Parathyroid adenoma (tissue), 2 donors: ENCODE results near the gene SMCO4.
"Not testable (repeated sequence)": the region's sequence is repeated elsewhere in the genome, so short reads cannot be mapped to it uniquely, and the experiment has no call there.

Experiments used
- H2AFZ ChIP-seq: fragments of 300-600 bp; sonication (generic); one replicate; pipeline ENCODE4 v1.7.0; 2017; ENCODE audit warnings: antibody characterized with exemption, mild to moderate bottlenecking
- H3K27ac ChIP-seq: fragments of 300-600 bp; sonication (generic); one replicate; pipeline ENCODE4 v1.7.0; 2017
- H3K27me3 ChIP-seq: fragments of 300-600 bp; sonication (generic); one replicate; pipeline ENCODE4 v1.7.0; 2017; ENCODE audit warnings: low read length; ENCODE audit not compliant: control insufficient read depth, insufficient read depth
- H3K36me3 ChIP-seq: fragments of 300-600 bp; sonication (generic); one replicate; pipeline ENCODE4 v1.7.0; 2017; ENCODE audit warnings: low read length; ENCODE audit not compliant: control insufficient read depth, insufficient read depth
- H3K4me1 ChIP-seq: fragments of 300-600 bp; sonication (generic); one replicate; pipeline ENCODE4 v1.7.0; 2017; ENCODE audit warnings: control low read depth
- H3K4me2 ChIP-seq: fragments of 300-600 bp; sonication (generic); one replicate; pipeline ENCODE4 v1.7.0; 2017; ENCODE audit warnings: low read length
- H3K4me3 ChIP-seq: fragments of 300-600 bp; sonication (generic); one replicate; pipeline ENCODE4 v1.7.0; 2017; ENCODE audit warnings: low read depth, low read length
- H3K79me2 ChIP-seq: fragments of 300-600 bp; sonication (generic); one replicate; pipeline ENCODE4 v1.7.0; 2017; ENCODE audit warnings: control low read depth
- H3K9ac ChIP-seq: fragments of 300-600 bp; sonication (generic); one replicate; pipeline ENCODE4 v1.7.0; 2017; ENCODE audit warnings: mild to moderate bottlenecking
- H3K9me3 ChIP-seq: fragments of 300-600 bp; sonication (generic); one replicate; pipeline ENCODE4 v1.7.0; 2017; ENCODE audit warnings: low read length; ENCODE audit not compliant: control insufficient read depth
- CTCF ChIP-seq: fragments of 300-600 bp; sonication (generic); IDR thresholded peaks from one replicate; pipeline ENCODE4 v1.7.0; 2017; ENCODE audit warnings: antibody characterized with exemption, mild to moderate bottlenecking
- donor health status: primary hyperparathyroidism.

SMCO4 gene

GRCh38 chr11:93537049-93537448, 6.1 kb downstream of the SMCO4 start:
- Histone ChIP-seq H3K79me2 (no peaks in the 10 kb centered on the region), H3K36me3 (no peaks in the 10 kb centered on the region), H3K9ac (no peak overlapping the region), H3K4me2 (no peak overlapping the region), H3K4me1 (peaks cover under 1% of the 10 kb centered on the region), H2AFZ (no peak overlapping the region), H3K27me3 (no peaks in the 10 kb centered on the region), H3K27ac (no peak overlapping the region), H3K9me3 (no peaks in the 10 kb centered on the region), H3K4me3 (no peak overlapping the region)
- no peak for TF ChIP-seq CTCF

DNA sequence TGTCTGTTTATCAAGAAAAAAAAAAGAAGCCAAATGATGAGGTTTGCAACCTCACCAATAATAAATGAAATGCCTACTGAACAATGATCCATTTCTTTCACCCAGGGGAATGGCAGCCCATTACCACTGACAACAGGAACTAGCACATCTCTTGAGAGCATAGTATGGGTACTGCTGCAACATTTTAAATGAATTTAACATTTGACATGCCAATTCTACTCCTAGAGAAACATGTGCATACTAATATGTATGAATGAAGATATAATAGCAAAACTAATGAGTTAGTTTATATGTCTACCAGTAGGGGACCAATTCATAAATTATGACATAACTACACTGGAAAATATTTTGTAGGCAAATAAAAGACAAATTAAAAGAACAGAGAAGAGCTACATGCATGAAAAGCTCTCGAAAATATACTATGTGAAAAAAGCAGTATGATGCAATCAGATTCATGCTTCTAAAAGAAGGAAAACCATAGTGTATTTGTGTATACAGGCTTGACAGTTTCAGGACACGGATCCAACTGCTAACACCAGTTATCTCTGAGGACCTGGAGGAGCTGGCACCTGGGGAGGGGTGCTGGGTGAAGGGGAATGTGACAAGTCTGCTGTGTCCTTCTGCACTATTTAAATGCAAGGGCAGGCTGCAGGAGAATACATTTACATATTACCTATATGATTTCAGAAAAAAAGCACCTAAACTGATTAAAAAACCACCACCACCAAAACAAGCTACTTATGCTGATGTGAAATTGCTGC, 6.9 kb downstream of the SMCO4 start:
- Histone ChIP-seq H3K27me3 (no peaks in the 10 kb centered on the region), H3K9me3 (no peaks in the 10 kb centered on the region), H3K36me3 (no peaks in the 10 kb centered on the region), H3K9ac (no peak overlapping the region), H3K4me1 (no peaks in the 10 kb centered on the region), H3K4me2 (no peak overlapping the region), H3K27ac (no peak overlapping the region), H3K79me2 (no peaks in the 10 kb centered on the region), H3K4me3 (no peak overlapping the region), H2AFZ (no peak overlapping the region)
- no peak for TF ChIP-seq CTCF

DNA sequence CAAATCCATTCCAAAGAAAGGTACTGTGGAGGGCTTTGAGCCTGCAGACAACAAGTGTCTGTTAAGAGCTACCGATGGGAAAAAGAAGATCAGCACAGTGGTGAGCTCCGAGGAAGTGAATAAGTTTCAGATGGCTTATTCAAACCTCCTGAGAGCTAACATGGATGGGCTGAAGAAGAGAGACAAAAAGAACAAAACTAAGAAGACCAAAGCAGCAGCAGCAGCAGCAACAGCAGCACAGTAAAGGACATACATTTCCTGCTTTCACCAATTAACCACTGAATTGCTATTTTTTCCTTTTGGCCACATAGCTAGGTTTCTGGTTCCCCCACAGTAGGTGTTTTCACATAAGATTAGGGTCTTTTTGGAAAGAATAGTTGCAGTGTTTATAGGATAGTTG, 7.6 kb downstream of the SMCO4 start:
- not testable (repeated sequence) for H3K4me1 ChIP-seq

GRCh38 chr11:93532806-93533205, 10.4 kb downstream of the SMCO4 start:
- Histone ChIP-seq H3K9ac (no peak overlapping the region), H3K27me3 (no peaks in the 10 kb centered on the region), H3K4me3 (no peak overlapping the region), H3K79me2 (no peaks in the 10 kb centered on the region), H3K27ac (no peak overlapping the region), H3K4me1 (peaks cover 6% of the 10 kb centered on the region), H3K36me3 (no peaks in the 10 kb centered on the region), H3K9me3 (no peaks in the 10 kb centered on the region), H3K4me2 (no peak overlapping the region), H2AFZ (no peak overlapping the region)
- no peak for TF ChIP-seq CTCF

More for the DNA sequence above, 7.6 kb downstream of the SMCO4 start:
- H3K27me3 ChIP-seq, H3K4me3 ChIP-seq, H3K79me2 ChIP-seq, H3K36me3 ChIP-seq, H3K9me3 ChIP-seq, H3K4me2 ChIP-seq, H2AFZ ChIP-seq, H3K9ac ChIP-seq, H3K27ac ChIP-seq: not testable (repeated sequence)

GRCh38 chr11:93532281-93532789, 10.9 kb downstream of the SMCO4 start:
- no peak overlapping the region for H2AFZ ChIP-seq
- no peak overlapping the region for H3K4me2 ChIP-seq
- H3K27me3 ChIP-seq: no peaks in the 10 kb centered on the region
- H3K27ac ChIP-seq: no peak overlapping the region
- H3K9me3 ChIP-seq: no peaks in the 10 kb centered on the region
- no peak overlapping the region for H3K9ac ChIP-seq
- H3K36me3 ChIP-seq: no peaks in the 10 kb centered on the region
- H3K4me1 ChIP-seq: peaks cover 6% of the 10 kb centered on the region
- no peak overlapping the region for H3K4me3 ChIP-seq
- no peaks in the 10 kb centered on the region for H3K79me2 ChIP-seq
- TF ChIP-seq CTCF: no peak
